HL-60 (cell line): ENCODE measurements around the gene RC3H2.

Experiments used
- DNase-seq, 2 experiments: peaks; one replicate each; pipeline ENCODE4 v3.0.0-alpha.2; 2010 to 2020; ENCODE audit warnings: low read depth in 1 of 2, low spot score in 1 of 2
- H3K27ac ChIP-seq: fragments of 250-450 bp; sonication (Bioruptor Pico); replicated peaks from 2 replicates; pipeline ENCODE4 v1.5.1; 2020; ENCODE audit warnings: mild to moderate bottlenecking, moderate library complexity
- H3K27me3 ChIP-seq: fragments of 250-450 bp; sonication (Bioruptor Pico); 2 replicates; pipeline ENCODE4 v1.5.1; 2021; ENCODE audit warnings: mild to moderate bottlenecking, moderate library complexity; ENCODE audit not compliant: insufficient read depth, poor library complexity, severe bottlenecking
- H3K4me3 ChIP-seq: replicated peaks from 2 replicates; pipeline ENCODE4 v1.5.1; 2011; ENCODE audit warnings: mild to moderate bottlenecking, control low read depth, low read length; ENCODE audit not compliant: insufficient read depth
- GABPA ChIP-seq: IDR thresholded peaks from 2 replicates; pipeline ENCODE4 v1.6.1; 2012; ENCODE audit warnings: low read depth
- POLR2AphosphoS5 ChIP-seq: IDR thresholded peaks from 2 replicates; pipeline ENCODE4 v1.6.1; 2012; ENCODE audit warnings: low read depth
- SPI1 ChIP-seq: IDR thresholded peaks from 2 replicates; pipeline ENCODE4 v1.6.1; 2012; ENCODE audit warnings: low read depth, mild to moderate bottlenecking, borderline replicate concordance
- TF ChIP-seq, protein P1 (sequence below): IDR thresholded peaks from 2 replicates; pipeline ENCODE4 v1.6.1; 2012; ENCODE audit warnings: low read depth; ENCODE audit not compliant: insufficient replicate concordance
- TF ChIP-seq, protein P2 (sequence below): IDR thresholded peaks from one replicate; pipeline ENCODE4 v1.5.1; 2011; ENCODE audit warnings: low read length, control low read depth, inconsistent platforms; ENCODE audit not compliant: insufficient read depth

Gene RC3H2

DNA sequence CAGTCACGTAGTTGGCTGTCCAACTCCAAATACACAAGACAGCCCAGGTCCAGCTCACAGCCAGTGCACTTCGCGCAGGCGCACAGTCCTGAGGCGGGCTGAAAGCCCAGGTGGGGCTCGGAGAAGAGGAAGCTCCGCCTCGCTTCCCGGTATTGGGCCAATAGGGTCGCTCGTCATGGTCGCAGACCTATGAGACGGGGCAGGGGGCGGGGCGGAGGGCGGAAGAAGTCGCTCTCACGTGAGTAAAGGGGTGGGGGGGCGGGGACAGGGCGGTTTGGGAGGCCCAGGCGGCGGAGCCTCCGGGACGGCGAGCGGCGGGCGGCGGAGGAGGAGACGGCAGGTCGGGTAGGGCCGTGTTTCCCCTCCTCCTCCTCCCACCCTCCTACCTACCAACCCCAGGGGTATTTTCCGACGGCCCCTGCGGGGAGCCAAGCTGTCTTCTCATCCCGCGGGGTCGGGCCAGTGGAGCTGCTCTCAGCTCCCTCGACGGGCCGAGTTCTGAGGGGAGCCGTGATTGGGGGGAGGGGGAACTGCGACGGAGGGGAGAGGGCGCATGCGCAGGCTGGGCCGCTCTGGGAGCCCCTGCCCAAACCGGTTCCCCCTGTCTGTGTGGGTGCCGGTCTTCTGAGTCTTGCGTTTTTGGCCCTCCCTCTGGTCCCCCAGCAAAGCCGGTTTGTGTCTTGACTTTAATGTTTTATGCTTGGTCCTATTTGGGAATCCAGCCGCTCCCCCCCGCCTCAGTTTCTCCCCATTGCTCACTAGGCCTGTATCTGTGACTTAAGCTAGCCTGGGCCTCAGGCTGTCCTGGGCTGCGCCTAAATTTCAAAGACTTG, 35.8 kb upstream of the RC3H2 start, which contains the start of gene RABGAP1:
Gene RABGAP1 (plus strand): TSS at position 272 of the 833 bp plus-strand sequence. CDS start 16,040 bp downstream, outside the sequence.
- TF ChIP-seq, protein P1, sequence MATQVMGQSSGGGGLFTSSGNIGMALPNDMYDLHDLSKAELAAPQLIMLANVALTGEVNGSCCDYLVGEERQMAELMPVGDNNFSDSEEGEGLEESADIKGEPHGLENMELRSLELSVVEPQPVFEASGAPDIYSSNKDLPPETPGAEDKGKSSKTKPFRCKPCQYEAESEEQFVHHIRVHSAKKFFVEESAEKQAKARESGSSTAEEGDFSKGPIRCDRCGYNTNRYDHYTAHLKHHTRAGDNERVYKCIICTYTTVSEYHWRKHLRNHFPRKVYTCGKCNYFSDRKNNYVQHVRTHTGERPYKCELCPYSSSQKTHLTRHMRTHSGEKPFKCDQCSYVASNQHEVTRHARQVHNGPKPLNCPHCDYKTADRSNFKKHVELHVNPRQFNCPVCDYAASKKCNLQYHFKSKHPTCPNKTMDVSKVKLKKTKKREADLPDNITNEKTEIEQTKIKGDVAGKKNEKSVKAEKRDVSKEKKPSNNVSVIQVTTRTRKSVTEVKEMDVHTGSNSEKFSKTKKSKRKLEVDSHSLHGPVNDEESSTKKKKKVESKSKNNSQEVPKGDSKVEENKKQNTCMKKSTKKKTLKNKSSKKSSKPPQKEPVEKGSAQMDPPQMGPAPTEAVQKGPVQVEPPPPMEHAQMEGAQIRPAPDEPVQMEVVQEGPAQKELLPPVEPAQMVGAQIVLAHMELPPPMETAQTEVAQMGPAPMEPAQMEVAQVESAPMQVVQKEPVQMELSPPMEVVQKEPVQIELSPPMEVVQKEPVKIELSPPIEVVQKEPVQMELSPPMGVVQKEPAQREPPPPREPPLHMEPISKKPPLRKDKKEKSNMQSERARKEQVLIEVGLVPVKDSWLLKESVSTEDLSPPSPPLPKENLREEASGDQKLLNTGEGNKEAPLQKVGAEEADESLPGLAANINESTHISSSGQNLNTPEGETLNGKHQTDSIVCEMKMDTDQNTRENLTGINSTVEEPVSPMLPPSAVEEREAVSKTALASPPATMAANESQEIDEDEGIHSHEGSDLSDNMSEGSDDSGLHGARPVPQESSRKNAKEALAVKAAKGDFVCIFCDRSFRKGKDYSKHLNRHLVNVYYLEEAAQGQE = no peak
- TF ChIP-seq POLR2AphosphoS5 = peak; percentile 87
- TF ChIP-seq GABPA = peak; percentile 49; the same call in 1 of the 2 replicates
- TF ChIP-seq, protein P2, sequence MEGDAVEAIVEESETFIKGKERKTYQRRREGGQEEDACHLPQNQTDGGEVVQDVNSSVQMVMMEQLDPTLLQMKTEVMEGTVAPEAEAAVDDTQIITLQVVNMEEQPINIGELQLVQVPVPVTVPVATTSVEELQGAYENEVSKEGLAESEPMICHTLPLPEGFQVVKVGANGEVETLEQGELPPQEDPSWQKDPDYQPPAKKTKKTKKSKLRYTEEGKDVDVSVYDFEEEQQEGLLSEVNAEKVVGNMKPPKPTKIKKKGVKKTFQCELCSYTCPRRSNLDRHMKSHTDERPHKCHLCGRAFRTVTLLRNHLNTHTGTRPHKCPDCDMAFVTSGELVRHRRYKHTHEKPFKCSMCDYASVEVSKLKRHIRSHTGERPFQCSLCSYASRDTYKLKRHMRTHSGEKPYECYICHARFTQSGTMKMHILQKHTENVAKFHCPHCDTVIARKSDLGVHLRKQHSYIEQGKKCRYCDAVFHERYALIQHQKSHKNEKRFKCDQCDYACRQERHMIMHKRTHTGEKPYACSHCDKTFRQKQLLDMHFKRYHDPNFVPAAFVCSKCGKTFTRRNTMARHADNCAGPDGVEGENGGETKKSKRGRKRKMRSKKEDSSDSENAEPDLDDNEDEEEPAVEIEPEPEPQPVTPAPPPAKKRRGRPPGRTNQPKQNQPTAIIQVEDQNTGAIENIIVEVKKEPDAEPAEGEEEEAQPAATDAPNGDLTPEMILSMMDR = no peak
- peak; percentile 3; the same call in 1 of the 2 replicates for TF ChIP-seq SPI1
- Histone ChIP-seq H3K27me3 (no peaks in the 10 kb centered on the region), H3K27ac (peak within 1 kb of the TSS; percentile 73), H3K4me3 (peak within 1 kb of the TSS; percentile 79)
- peak; percentile 96 to 99 for DNase-seq

DNA sequence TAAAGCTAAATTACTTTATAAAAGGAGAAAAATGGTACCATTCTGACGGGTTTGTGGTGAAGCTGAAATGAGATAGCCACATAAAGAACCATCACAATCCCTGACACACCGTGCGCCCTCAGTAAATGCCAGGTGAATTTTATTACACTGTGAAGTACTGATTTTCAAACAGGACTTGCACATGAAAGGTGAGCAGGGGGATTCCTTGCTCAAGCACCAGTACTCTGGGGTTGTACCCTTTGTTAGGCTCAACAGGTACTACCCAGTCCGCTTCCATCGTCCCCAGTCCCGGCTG, 35.2 kb upstream of the RC3H2 start:
- peak overlapping the region; percentile 16; the same call in 1 of the 2 replicates for H3K4me3 ChIP-seq
- peak overlapping the region; percentile 8; the same call in 1 of the 2 replicates for H3K27ac ChIP-seq
- no peak for DNase-seq
- H3K27me3 ChIP-seq = no peaks in the 10 kb centered on the region
- TF ChIP-seq, protein P1 = peak; percentile 40
- TF ChIP-seq POLR2AphosphoS5 = no peak

DNA sequence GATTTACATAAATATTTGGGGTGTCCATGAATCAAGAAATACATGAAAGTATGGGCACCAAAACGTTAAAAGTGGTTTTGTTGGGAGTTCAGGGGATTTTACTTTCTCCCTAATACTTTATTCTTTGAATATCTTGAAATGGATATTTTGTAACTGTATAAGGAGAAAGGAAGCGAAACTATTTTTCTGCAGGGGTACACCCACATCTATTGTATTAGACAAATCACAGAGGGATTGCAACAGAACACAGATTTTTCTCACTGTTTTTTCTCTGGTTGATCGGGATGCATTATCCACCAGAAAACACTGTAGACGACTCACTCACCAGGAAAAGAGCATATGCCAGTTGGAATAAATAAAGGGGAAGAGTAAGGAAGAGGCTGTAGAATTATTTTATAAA, 34.4 kb upstream of the RC3H2 start:
- DNase-seq = no peak
- H3K27ac ChIP-seq = no peak overlapping the region
- TF ChIP-seq GABPA (no peak), SPI1 (no peak), POLR2AphosphoS5 (no peak)
- TF ChIP-seq, protein P1 = no peak
- TF ChIP-seq, protein P2 = no peak
- no peak overlapping the region for H3K4me3 ChIP-seq
- H3K27me3 ChIP-seq = no peaks in the 10 kb centered on the region
